ENCODE data around the gene PIK3R3. TPM values are rescaled to one million over a fixed set of nuclear protein-coding genes. Genes with fewer than 3 reads are reported as not detected.
"Not testable (repeated sequence)": the region's sequence is repeated elsewhere in the genome, so short reads cannot be mapped to it uniquely, and the experiment has no call there.

PIK3R3 gene
- total RNA-seq, 1 donor from 2014 or later: 41.3 TPM

- Mint-ChIP-seq H3K4me1 (peaks cover 6% of the 10 kb centered on the region), H3K27ac (no peak overlapping the region), H3K4me3 (no peak overlapping the region), H3K36me3 (peaks cover 38% of the 10 kb centered on the region), H3K9me3 (peaks cover 34% of the 10 kb centered on the region), H3K27me3 (ENCODE audit: low read depth) (no peaks in the 10 kb centered on the region)
- TF ChIP-seq, protein P1, sequence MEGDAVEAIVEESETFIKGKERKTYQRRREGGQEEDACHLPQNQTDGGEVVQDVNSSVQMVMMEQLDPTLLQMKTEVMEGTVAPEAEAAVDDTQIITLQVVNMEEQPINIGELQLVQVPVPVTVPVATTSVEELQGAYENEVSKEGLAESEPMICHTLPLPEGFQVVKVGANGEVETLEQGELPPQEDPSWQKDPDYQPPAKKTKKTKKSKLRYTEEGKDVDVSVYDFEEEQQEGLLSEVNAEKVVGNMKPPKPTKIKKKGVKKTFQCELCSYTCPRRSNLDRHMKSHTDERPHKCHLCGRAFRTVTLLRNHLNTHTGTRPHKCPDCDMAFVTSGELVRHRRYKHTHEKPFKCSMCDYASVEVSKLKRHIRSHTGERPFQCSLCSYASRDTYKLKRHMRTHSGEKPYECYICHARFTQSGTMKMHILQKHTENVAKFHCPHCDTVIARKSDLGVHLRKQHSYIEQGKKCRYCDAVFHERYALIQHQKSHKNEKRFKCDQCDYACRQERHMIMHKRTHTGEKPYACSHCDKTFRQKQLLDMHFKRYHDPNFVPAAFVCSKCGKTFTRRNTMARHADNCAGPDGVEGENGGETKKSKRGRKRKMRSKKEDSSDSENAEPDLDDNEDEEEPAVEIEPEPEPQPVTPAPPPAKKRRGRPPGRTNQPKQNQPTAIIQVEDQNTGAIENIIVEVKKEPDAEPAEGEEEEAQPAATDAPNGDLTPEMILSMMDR (IDR thresholded peaks at IDR 0.05; ENCODE audit: unreplicated experiment): no peak
- DNase-seq (ENCODE audit: low spot score in 2 of 2, unreplicated experiment in 2 of 2): no peak
Measured at GRCh38 chr1:46099215-46099614, 33.2 kb downstream of the PIK3R3 start.

DNA sequence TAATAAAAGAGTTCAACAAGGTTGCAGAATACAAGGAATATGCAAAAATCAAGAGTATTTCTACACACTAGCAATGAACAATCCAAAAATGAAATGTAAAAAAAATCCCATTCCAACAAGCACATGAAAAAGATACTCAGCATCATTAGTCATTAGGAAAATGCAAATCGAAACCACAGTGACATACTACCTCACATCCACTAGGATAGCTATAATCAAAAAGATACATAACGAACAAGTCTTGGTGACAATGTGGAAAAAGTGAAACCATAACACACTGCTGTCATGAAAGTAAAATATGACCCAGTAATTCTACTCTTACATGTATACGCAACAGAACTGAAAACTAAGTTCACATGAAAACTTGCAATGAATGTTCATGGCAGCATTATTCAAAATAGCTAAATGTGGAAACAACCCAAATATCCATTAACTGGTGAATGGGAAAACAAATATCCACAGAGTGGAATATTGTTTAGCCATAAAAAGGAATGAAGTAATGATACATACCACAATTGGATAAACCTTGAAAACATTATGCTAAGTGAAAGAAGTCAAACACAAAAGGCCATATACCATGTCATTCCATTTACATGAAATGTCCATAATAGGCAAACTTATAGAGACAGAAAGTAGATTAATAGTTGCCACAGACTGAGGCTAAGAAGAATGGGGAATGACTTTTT lies 34.3 kb downstream of the PIK3R3 start:
- peaks cover 35% of the 10 kb centered on the region for H3K36me3 Mint-ChIP-seq
- H3K27me3 Mint-ChIP-seq (ENCODE audit: low read depth): no peaks in the 10 kb centered on the region
- H3K4me1 Mint-ChIP-seq: peaks cover 6% of the 10 kb centered on the region
- H3K9me3 Mint-ChIP-seq: peaks cover 34% of the 10 kb centered on the region
- H3K4me3 Mint-ChIP-seq: no peak overlapping the region
- H3K27ac Mint-ChIP-seq: no peak overlapping the region
- TF ChIP-seq, protein P1 (IDR thresholded peaks at IDR 0.05; ENCODE audit: unreplicated experiment): no peak
- no peak for DNase-seq (ENCODE audit: low spot score in 2 of 2, unreplicated experiment in 2 of 2)

- Mint-ChIP-seq H3K27ac (peak overlapping the region; percentile 41), H3K9me3 (peaks cover 34% of the 10 kb centered on the region), H3K4me1 (peaks cover 6% of the 10 kb centered on the region), H3K27me3 (ENCODE audit: low read depth) (no peaks in the 10 kb centered on the region), H3K4me3 (no peak overlapping the region), H3K36me3 (peaks cover 29% of the 10 kb centered on the region)
- TF ChIP-seq, protein P1 (IDR thresholded peaks at IDR 0.05; ENCODE audit: unreplicated experiment): no peak
- no peak for DNase-seq (ENCODE audit: low spot score in 2 of 2, unreplicated experiment in 2 of 2)
Measured at GRCh38 chr1:46097149-46097472, 35.3 kb downstream of the PIK3R3 start.

GRCh38 chr1:46096269-46097148 lies 35.9 kb downstream of the PIK3R3 start:
- TF ChIP-seq, protein P1 (IDR thresholded peaks at IDR 0.05; ENCODE audit: unreplicated experiment): no peak
- Mint-ChIP-seq H3K9me3 (peaks cover 32% of the 10 kb centered on the region), H3K36me3 (peaks cover 28% of the 10 kb centered on the region), H3K27ac (peak overlapping the region; percentile 41), H3K4me1 (peaks cover 6% of the 10 kb centered on the region), H3K27me3 (ENCODE audit: low read depth) (no peaks in the 10 kb centered on the region), H3K4me3 (no peak overlapping the region)
- no peak for DNase-seq (ENCODE audit: low spot score in 2 of 2, unreplicated experiment in 2 of 2)

DNA sequence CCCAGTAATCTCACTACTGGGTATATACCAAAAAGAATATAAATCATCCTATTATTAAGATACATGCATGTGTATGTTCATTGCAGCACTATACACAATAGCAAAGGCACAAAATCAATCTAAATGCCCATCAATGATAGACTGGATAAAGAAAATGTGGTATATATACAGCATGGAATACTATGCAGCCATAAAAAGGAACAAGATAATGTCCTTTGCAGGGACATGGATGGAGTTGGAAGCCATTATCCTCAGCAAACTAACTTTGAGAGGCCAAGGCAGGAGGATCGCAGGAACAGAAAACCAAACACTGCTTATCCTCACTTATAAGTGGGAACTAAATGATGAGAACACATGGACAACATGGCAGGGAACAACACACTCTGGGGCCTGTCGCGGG lies 37.3 kb downstream of the PIK3R3 start:
- H3K27me3 Mint-ChIP-seq (ENCODE audit: low read depth); H3K4me3 Mint-ChIP-seq; H3K27ac Mint-ChIP-seq; H3K4me1 Mint-ChIP-seq; DNase-seq (ENCODE audit: low spot score in 2 of 2, unreplicated experiment in 2 of 2): not testable (repeated sequence)
- Mint-ChIP-seq H3K9me3 (peaks cover 28% of the 10 kb centered on the region), H3K36me3 (peaks cover 25% of the 10 kb centered on the region)

- Mint-ChIP-seq H3K27me3 (ENCODE audit: low read depth) (no peaks in the 10 kb centered on the region), H3K27ac (no peak overlapping the region), H3K36me3 (peaks cover 23% of the 10 kb centered on the region), H3K4me3 (no peak overlapping the region), H3K4me1 (peaks cover 6% of the 10 kb centered on the region), H3K9me3 (peaks cover 22% of the 10 kb centered on the region)
- DNase-seq (ENCODE audit: low spot score in 2 of 2, unreplicated experiment in 2 of 2): no peak
- TF ChIP-seq, protein P1 (IDR thresholded peaks at IDR 0.05; ENCODE audit: unreplicated experiment): no peak
Measured at GRCh38 chr1:46094471-46095005, 37.9 kb downstream of the PIK3R3 start.

DNA sequence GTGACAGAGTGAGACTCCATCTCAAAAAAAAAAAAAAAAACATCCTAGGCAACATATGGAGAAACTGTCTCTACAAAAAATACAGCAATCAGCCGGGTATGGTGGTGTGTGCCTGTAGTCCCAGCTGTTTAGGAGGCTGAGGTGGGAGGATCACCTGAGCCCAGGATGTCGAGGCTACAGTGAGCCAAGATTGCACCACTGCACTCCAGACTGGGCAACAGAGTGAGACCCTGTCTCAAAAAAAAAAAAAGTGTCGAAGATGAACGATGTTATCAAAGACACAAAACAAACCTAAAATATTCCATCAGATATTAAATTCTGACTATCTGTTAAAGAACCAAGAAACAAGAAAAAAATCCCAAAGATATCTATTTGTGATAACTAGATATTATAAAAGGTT lies 38.6 kb downstream of the PIK3R3 start:
- H3K4me3 Mint-ChIP-seq; H3K27ac Mint-ChIP-seq; DNase-seq (ENCODE audit: low spot score in 2 of 2, unreplicated experiment in 2 of 2); H3K4me1 Mint-ChIP-seq; H3K27me3 Mint-ChIP-seq (ENCODE audit: low read depth): not testable (repeated sequence)
- Mint-ChIP-seq H3K9me3 (peaks cover 15% of the 10 kb centered on the region), H3K36me3 (peaks cover 16% of the 10 kb centered on the region)
